ENCODE data around the gene NPW.

Gene NPW

GRCh38 chr16:2036200-2036966 lies 16.8 kb downstream of the NPW start:
- no peak for DNase-seq (ENCODE audit: low read depth in 2 of 2)

DNA sequence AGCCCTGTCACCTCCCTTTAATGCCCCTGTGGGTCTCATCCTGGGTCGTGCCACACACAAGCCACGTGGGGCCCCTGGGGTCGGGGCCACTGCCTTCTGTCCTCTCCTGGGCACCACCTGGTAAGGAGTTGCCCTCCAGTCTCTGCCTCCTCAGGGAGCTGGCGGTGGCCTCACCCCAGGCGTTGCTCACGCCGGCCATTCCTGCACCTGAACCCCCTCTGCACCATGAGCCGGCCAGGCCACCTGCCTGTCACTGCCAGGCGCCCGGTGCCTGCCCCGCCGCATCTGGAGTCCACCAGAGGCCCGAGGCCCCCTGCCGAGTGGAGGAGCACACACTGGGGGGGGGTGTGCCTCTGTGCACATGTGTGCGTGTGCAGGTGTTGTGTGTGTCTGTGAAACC lies 17.5 kb downstream of the NPW start:
- no peak for DNase-seq (ENCODE audit: low read depth in 2 of 2)

DNA sequence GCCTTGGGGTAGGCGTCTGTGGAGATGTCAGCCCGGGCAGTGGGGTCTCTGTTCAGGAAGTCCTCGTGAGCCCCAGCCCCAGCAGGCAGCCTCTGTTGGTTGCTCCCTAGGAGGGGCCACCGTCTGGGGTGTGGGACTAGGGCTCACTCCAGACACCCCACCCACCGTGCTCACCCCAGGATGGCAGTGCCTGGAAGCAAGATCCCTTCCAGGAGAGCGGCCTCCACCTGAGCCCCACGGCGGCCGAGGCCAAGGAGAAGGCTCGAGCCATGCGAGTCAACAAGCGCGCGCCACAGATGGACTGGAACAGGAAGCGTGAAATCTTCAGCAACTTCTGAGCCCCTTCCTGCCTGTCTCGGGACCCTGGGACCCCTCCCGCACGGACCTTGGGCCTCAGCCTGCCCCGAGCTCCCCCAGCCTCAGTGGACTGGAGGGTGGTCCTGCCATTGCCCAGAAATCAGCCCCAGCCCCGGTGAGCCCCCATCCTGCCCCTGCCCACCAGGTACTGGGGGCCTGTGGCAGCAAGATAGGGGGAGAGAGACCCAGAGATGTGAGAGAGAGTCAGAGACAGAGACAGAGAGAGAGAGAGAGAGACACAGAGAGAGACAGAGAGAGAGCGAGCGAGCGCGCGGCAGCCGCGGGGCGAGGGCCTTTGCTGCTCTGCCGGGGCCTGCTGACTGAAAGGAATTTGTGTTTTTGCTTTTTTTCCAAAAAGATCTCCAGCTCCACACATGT lies 18.2 kb downstream of the NPW start:
- DNase-seq (ENCODE audit: low read depth in 2 of 2), result no peak

GRCh38 chr16:2038382-2039231 lies 19.0 kb downstream of the NPW start:
- DNase-seq (ENCODE audit: low read depth in 2 of 2), result no peak

- no peak for DNase-seq (ENCODE audit: low read depth in 2 of 2)
Measured at GRCh38 chr16:2039274-2040031, 19.9 kb downstream of the NPW start.

DNA sequence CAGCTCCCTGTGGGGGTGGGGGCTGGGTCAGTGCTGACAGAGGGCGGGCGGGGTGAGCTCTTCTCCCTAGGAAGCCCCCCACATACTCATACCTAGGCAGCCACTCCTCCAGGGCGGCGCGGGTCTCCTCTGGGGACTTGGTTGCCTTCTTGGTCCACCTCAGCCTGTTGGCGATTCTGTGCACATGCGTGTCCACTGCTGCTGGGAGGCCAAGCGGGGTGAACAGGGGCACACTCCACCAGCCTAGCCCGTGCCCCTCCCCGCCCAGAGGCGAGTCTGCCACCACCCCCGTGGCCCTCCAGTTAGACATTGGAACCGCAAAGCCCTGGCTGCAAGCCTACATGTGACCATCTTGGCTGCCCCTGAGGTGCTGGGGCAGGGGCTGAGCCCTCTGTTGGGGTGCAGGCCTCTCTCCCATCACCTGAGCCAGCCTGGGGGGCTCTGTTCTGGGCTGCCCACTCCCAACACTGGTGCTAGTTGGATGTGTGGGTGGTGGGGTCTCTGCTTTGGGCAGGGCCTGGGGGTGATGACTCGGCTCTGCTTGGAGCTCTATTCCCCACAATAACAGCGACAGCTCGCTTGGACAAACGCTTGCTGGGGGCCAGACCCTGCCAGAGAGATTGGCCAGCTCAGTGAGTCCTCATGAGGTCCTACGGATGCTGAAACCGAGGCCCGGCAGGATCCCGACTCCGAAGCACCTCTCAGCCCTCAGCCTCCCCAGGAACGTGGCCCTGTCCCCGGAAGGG lies 20.6 kb downstream of the NPW start:
- DNase-seq (ENCODE audit: low read depth in 2 of 2), result no peak

DNA sequence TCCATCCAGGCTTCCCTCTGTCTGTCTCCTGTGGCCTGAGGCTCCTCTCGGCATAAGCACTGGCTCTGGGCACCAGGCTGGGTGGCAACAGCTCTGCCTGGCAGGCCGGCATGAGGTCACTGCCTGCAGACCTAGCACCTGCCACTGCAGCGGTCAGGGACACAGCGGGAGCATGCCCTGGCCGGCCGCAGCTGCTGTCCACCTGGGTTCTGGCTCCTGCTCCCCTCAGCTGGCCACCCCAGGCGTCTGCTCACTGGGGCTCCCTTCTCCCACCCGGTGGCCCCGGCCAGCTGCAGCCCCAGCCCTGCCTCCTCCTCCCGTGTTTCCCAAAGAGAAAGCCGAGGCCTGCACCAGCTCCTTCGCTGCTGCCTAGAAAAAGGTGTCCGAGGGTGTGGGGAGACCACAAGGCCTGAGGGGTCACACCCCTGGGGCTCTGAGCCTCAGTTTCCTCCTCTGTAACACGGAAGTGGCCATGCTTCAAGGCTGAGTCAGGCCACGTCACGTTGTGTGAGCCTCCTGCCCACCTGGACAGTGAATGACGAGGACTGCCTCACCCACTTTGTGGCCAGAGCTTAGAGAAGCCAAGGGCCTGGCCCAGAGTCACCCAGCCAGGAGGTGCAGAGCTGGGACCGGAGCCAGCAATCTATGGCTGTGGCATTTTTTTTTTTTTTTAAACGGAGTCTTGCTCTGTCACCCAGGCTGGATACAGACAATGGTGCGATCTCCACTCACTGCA lies 21.4 kb downstream of the NPW start:
- no peak for DNase-seq (ENCODE audit: low read depth in 2 of 2)

GRCh38 chr16:2042171-2042985 lies 22.8 kb downstream of the NPW start:
- DNase-seq (ENCODE audit: low read depth in 2 of 2), result no peak

DNA sequence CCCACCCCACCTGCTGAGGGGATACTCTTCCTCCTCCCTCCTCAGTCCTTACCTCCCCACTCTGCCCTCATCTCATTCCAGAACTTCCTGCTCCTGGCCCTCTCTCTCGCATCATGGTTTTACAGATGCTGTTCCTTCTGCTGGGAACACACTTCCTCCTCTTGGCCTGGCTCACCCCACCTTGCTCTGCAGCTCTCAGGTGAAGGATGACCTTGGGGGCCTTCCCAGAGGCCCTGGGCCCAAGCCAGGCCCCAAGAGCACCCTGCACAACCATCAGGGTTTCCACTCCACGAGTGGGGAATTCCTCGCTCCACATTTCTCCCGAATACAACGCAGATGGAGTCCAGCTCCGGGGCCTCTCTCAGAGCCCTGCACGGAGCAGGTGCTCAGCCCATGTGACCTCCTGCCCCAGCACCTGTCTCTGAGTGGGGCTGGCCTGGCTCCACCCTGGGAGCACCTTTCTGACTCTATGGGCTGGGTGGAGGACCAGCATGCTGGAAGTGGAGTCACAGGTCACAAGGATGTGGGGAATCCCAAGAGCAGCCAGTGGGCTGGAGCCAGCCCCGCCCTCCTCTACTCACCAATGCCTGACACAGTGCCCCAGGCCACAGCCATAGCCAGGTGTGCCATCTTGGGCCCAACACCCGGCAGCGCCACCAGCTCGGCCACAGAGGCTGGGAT lies 23.5 kb downstream of the NPW start:
- DNase-seq (ENCODE audit: low read depth in 2 of 2), result no peak

DNA sequence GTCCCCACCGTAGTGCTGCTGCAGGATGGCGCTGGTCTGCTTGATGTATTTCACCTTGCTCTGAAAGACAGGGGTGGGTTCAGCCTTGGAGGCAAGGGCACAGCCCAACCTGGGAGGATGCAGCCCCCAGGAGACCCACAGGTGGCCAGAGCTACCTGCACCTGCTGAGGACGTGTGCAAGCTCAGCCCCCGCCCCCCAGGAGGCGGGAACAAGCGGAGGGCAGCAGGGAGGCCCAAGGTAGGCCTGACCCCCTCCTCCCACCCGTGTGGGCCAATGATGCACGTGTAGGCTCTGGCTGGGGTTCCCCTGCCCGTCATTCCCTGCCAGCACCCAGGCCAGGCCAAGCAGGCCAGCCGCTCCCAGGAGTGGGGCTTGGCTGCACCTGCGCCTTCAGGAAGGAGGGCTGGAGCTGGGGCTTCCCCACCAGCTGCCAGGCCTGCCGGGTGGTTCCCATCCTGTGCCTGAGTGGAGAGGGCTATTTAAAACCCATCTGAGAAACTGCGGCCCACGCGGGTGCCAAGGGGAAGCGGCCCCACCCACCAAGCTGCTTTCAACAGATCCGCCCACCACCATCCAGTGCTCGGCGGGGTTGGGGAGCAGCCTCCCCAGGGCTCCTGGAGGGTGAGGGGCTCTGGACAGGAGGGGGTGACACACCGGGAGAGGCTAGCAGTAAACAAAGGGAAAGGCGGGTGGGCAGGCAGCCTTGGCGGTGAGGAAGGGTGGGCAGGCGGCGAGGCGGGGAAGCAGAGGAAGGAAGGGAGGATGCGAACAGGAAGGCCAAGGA lies 24.3 kb downstream of the NPW start:
- DNase-seq (ENCODE audit: low read depth in 2 of 2), result no peak

GRCh38 chr16:2044541-2044940 lies 25.0 kb downstream of the NPW start:
- no peak for DNase-seq (ENCODE audit: low read depth in 2 of 2)

- DNase-seq (ENCODE audit: low read depth in 2 of 2), result no peak
Measured at GRCh38 chr16:2045965-2046892, 26.6 kb downstream of the NPW start.

DNA sequence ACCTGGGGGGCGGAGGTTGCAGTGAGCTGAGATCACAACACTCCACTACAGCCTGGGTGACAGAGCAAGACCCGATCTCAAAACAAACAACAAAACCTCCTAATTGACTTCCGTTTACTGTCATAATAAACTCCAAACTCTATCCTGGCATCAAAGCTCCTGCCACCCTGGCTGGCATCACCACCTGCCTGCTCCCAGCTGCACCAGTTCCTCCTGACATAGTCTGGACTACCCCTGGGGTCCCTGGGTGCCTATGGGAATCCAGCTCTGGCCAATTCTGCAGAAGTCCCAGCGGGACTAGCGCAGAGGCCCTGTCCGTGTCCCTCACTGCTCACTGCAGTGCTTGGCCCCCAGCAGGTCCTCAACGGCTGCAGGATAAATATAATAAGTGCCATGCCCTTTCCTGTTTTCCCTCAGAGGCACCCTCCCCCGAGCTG lies 27.3 kb downstream of the NPW start:
- no peak for DNase-seq (ENCODE audit: low read depth in 2 of 2)

DNA sequence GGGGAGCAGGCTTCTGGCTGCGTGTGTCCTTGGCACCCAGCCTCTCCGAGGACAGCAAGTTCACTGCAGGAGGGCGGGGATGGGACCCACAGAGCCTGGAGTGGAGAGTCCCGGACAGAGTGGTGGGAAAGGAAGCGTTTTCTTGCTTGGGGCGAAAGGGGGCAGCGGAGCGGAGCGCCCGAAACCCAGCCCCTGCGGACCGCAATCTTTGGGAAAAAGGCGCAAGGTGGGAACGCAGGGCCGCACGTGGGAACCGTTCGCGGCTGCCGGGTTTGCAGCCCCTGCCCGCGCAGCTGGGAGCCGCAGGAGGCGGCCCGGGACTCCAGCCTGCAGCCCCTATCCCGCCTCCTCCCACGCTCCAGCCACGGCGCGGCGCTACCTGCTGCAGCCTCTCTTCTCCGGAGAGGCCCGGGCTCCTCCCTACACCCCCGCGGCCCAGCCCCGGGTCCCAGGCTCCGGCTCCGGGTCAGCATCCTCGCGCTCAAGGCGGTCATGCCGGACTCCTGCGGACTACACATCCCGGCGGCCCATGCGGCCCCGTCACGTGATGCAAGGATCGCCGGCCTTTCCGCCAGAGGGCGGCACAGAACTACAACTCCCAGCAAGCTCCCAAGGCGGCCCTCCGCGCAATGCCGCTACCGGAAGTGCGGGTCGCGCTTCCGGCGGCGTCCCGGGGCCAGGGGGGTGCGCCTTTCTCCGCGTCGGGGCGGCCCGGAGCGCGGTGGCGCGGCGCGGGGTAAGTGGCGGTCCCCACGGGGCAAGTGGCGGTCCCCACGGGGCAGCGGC lies 27.9 kb downstream of the NPW start, which contains the start of the genes NTHL1 and TSC2:
Gene NTHL1, minus strand, starts transcription at position 505 of the 786 bp plus-strand sequence. Its CDS starts 11 bp downstream, at position 494.
Gene TSC2, plus strand, starts transcription at position 656 of the 786 bp plus-strand sequence. CDS start 631 bp downstream, outside the sequence.
- peak; percentile 75 to 79 for DNase-seq (ENCODE audit: low read depth in 2 of 2)

DNA sequence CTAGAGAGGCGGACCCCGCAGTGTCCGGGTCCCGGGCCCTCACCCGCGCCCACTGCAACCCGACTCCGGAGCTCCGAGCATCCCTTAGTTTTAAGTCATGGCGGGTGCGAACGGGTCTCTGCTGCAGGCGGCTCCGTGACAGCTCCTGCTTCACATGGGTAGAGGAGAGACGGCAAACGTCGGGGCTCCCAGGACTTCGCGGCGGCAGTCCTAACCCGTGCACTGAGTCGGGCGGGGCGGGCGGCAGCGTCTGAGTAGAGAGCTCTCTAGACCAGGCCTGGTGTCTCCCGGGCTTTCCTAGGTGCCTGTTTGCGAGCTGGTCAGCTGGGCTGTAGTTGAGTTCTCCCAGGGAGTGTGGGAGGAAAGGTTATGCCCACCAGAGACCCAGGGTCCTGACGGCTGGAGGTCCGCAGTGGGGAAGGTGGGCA lies 28.5 kb downstream of the NPW start:
- DNase-seq (ENCODE audit: low read depth in 2 of 2), result no peak

DNA sequence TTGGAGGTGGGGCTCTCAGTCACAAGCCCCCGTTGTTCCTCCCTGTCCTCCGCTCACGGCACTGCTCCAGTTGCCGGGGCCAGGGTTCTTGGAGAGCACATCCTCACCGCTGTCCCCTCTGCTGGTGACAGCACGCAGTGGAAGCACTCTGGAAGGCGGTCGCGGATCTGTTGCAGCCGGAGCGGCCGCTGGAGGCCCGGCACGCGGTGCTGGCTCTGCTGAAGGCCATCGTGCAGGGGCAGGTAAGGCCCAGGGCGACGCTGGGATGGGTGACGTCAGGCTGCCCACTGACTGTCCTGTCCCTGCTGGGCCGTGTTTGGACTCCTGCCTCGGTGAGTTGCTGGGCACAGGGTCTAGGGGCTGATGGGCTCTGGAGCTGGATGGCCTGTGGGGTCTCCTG lies 33.6 kb downstream of the NPW start:
- DNase-seq (ENCODE audit: low read depth in 2 of 2), result no peak
